GM18498 (cell line): Measurements from ENCODE around the gene DNAH7.

ENCODE experiments used
- ATAC-seq: cut with Tn5 transposase; IDR thresholded peaks from one replicate; pipeline ENCODE4 v1.9.1; 2021; ENCODE audit warnings: mild to moderate bottlenecking, moderate library complexity; ENCODE audit not compliant: unreplicated experiment

DNAH7 gene

GRCh38 chr2:195879153-195879552 lies 189.5 kb downstream of the DNAH7 start:
- no peak for ATAC-seq

- no peak for ATAC-seq
Observed at GRCh38 chr2:195871326-195871725, 197.3 kb downstream of the DNAH7 start.

GRCh38 chr2:195864316-195864715 lies 204.3 kb downstream of the DNAH7 start:
- ATAC-seq: no peak

GRCh38 chr2:195863564-195863963 lies 205.1 kb downstream of the DNAH7 start:
- ATAC-seq: no peak

GRCh38 chr2:195863121-195863520 lies 205.5 kb downstream of the DNAH7 start:
- ATAC-seq: no peak

GRCh38 chr2:195861821-195862220 lies 206.8 kb downstream of the DNAH7 start:
- no peak for ATAC-seq

- no peak for ATAC-seq
Observed at GRCh38 chr2:195859513-195859912, 209.1 kb downstream of the DNAH7 start.

GRCh38 chr2:195857132-195857531 lies 211.5 kb downstream of the DNAH7 start:
- no peak for ATAC-seq

- ATAC-seq: no peak
Observed at GRCh38 chr2:195850764-195851163, 217.9 kb downstream of the DNAH7 start.

- ATAC-seq: no peak
Observed at GRCh38 chr2:195848119-195848899, 220.3 kb downstream of the DNAH7 start.

GRCh38 chr2:195842932-195843331 lies 225.7 kb downstream of the DNAH7 start:
- peak; percentile 49 for ATAC-seq

- no peak for ATAC-seq
Observed at GRCh38 chr2:195838002-195838401, 230.6 kb downstream of the DNAH7 start.

- no peak for ATAC-seq
Observed at GRCh38 chr2:195836002-195836401, 232.6 kb downstream of the DNAH7 start.

GRCh38 chr2:195834836-195835235 lies 233.8 kb downstream of the DNAH7 start:
- ATAC-seq: no peak

GRCh38 chr2:195830968-195831950 lies 237.4 kb downstream of the DNAH7 start:
- no peak for ATAC-seq

GRCh38 chr2:195824478-195824877 lies 244.2 kb downstream of the DNAH7 start:
- ATAC-seq: no peak

GRCh38 chr2:195823206-195823605 lies 245.4 kb downstream of the DNAH7 start:
- ATAC-seq: no peak

GRCh38 chr2:195821566-195821932 lies 247.1 kb downstream of the DNAH7 start:
- no peak for ATAC-seq

- ATAC-seq: no peak
Observed at GRCh38 chr2:195820867-195821565, 247.6 kb downstream of the DNAH7 start.

GRCh38 chr2:195820373-195820772 lies 248.3 kb downstream of the DNAH7 start:
- no peak for ATAC-seq

GRCh38 chr2:195819276-195819675 lies 249.4 kb downstream of the DNAH7 start:
- no peak for ATAC-seq
